ENCODE data around the gene KIAA1217.

GRCh38 chr10:24343686-24344085, 134.7 kb downstream of the KIAA1217 start:
- TF ChIP-seq POLR2A (IDR thresholded peaks at IDR 0.05; ENCODE audit: low read length) (no peak), GATA1 (IDR thresholded peaks at IDR 0.05; ENCODE audit: low read depth, low read length) (no peak)
